H1 (cell line): ENCODE measurements around the gene TRDN.

ENCODE experiments used
- ATF2 ChIP-seq: IDR thresholded peaks from 2 replicates; pipeline ENCODE4 v1.6.1; 2012; ENCODE audit warnings: low read length, inconsistent platforms
- BRCA1 ChIP-seq: IDR thresholded peaks from 2 replicates; pipeline ENCODE4 v1.6.1; 2012; ENCODE audit warnings: low read depth, low read length, improper control_type of control experiment
- EP300 ChIP-seq, 2 experiments: IDR thresholded peaks; 1 replicate in 1 of 2; 2 replicates in 1 of 2; pipeline ENCODE4 v1.6.1; 2011 to 2012; ENCODE audit warnings: low read depth in 2 of 2, low read length in 2 of 2, mild to moderate bottlenecking in 2 of 2, borderline replicate concordance in 1 of 2, inconsistent platforms in 1 of 2, moderate library complexity in 1 of 2
- EZH2 ChIP-seq: fragments of 200-600 bp; sonication (generic); IDR thresholded peaks from 2 replicates; pipeline ENCODE4 v1.7.1; 2012; ENCODE audit warnings: low read depth, mild to moderate bottlenecking, moderate library complexity, low read length, inconsistent platforms; ENCODE audit not compliant: severe bottlenecking
- GTF2F1 ChIP-seq: IDR thresholded peaks from 2 replicates; pipeline ENCODE4 v1.6.1; 2012; ENCODE audit warnings: low read depth, low read length, improper control_type of control experiment, borderline replicate concordance
- KDM1A ChIP-seq: fragments of 200-600, 300-600 bp; sonication (generic); IDR thresholded peaks from 2 replicates; pipeline ENCODE4 v1.7.1; 2016; ENCODE audit warnings: mild to moderate bottlenecking, low read length, borderline replicate concordance
- PHF8 ChIP-seq: fragments of 200-600 bp; sonication (generic); conservative IDR thresholded peaks from 2 replicates; pipeline ENCODE4 v1.7.1; 2012; ENCODE audit warnings: low read depth, mild to moderate bottlenecking, inconsistent platforms, low read length, moderate library complexity
- POLR2A ChIP-seq, 2 experiments: IDR thresholded peaks; 1 replicate in 1 of 2; 2 replicates in 1 of 2; pipeline ENCODE4 v1.6.1; 2011; ENCODE audit warnings: low read depth in 2 of 2, low read length in 2 of 2, mild to moderate bottlenecking in 2 of 2; ENCODE audit errors: control extremely low read depth in 1 of 2
- RAD21 ChIP-seq, 2 experiments: IDR thresholded peaks in 1 of 2; conservative IDR thresholded peaks in 1 of 2; 2 replicates each; pipeline ENCODE4 v1.6.1; 2011; ENCODE audit warnings: low read depth in 2 of 2, low read length in 2 of 2, improper control_type of control experiment in 1 of 2, inconsistent platforms in 1 of 2, mild to moderate bottlenecking in 1 of 2, moderate library complexity in 1 of 2
- RXRA ChIP-seq: IDR thresholded peaks from 2 replicates; pipeline ENCODE4 v1.6.1; 2011; ENCODE audit warnings: low read depth, mild to moderate bottlenecking, low read length, moderate library complexity; ENCODE audit not compliant: insufficient read depth
- SP1 ChIP-seq: IDR thresholded peaks from 2 replicates; pipeline ENCODE4 v1.6.1; 2011; ENCODE audit warnings: low read depth, low read length
- SRF ChIP-seq: IDR thresholded peaks from 2 replicates; pipeline ENCODE4 v1.6.1; 2011; ENCODE audit warnings: mild to moderate bottlenecking, low read depth, low read length, moderate library complexity
- YY1 ChIP-seq: IDR thresholded peaks from 2 replicates; pipeline ENCODE4 v1.6.1; 2011; ENCODE audit warnings: low read depth, mild to moderate bottlenecking, low read length
- TF ChIP-seq, protein P1 (sequence below), 3 experiments: IDR thresholded peaks; 1 replicate in 2 of 3; 2 replicates in 1 of 3; pipeline versions ENCODE4 v1.5.1 to v1.6.1; 2011; ENCODE audit warnings: low read length in 3 of 3, mild to moderate bottlenecking in 3 of 3, inconsistent platforms in 2 of 3, low read depth in 1 of 3, moderate library complexity in 1 of 3; ENCODE audit not compliant: insufficient read depth in 1 of 3; ENCODE audit errors: control extremely low read depth in 1 of 3

- TF ChIP-seq, protein P1, sequence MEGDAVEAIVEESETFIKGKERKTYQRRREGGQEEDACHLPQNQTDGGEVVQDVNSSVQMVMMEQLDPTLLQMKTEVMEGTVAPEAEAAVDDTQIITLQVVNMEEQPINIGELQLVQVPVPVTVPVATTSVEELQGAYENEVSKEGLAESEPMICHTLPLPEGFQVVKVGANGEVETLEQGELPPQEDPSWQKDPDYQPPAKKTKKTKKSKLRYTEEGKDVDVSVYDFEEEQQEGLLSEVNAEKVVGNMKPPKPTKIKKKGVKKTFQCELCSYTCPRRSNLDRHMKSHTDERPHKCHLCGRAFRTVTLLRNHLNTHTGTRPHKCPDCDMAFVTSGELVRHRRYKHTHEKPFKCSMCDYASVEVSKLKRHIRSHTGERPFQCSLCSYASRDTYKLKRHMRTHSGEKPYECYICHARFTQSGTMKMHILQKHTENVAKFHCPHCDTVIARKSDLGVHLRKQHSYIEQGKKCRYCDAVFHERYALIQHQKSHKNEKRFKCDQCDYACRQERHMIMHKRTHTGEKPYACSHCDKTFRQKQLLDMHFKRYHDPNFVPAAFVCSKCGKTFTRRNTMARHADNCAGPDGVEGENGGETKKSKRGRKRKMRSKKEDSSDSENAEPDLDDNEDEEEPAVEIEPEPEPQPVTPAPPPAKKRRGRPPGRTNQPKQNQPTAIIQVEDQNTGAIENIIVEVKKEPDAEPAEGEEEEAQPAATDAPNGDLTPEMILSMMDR (IDR thresholded peaks at IDR 0.05; ENCODE audit: control extremely low read depth in 1 of 3, insufficient read depth in 1 of 3, low read depth in 1 of 3, low read length in 3 of 3), result no peak
- TF ChIP-seq YY1, result no peak
- TF ChIP-seq SRF, result no peak
- no peak for TF ChIP-seq PHF8
- no peak for TF ChIP-seq POLR2A (IDR thresholded peaks at IDR 0.05; ENCODE audit: control extremely low read depth in 1 of 2, low read depth in 2 of 2, low read length in 2 of 2)
- no peak for TF ChIP-seq BRCA1
- no peak for TF ChIP-seq EZH2
- no peak for TF ChIP-seq ATF2
- no peak for TF ChIP-seq KDM1A
- no peak for TF ChIP-seq GTF2F1
- no peak for TF ChIP-seq SP1
- no peak for TF ChIP-seq EP300 (IDR thresholded peaks at IDR 0.05; ENCODE audit: borderline replicate concordance in 1 of 2, low read depth in 2 of 2, low read length in 2 of 2)
- TF ChIP-seq RAD21 (IDR thresholded peaks at IDR 0.05 in 1 of 2, conservative IDR thresholded peaks at IDR 0.05 in 1 of 2; ENCODE audit: low read depth in 2 of 2, low read length in 2 of 2), result no peak
- no peak for TF ChIP-seq RXRA
Measured at GRCh38 chr6:123306334-123306733, 330.4 kb downstream of the TRDN start.
